T-helper 17 cell (primary cell): ENCODE data around the gene SLC38A9. TPM values are rescaled to one million over a fixed set of nuclear protein-coding genes. Genes with fewer than 3 reads are reported as not detected.
A peak's percentile ranks its signal among the peaks of the same experiment; 100 is the strongest.

Source experiments
- ATAC-seq: fragments of 150-1000 bp; cut with Tn5 transposase; 2 replicates; pipeline ENCODE4 v1.10.0; 2021; ENCODE audit warnings: mild to moderate bottlenecking, moderate library complexity
- DNase-seq, 3 donors: peaks; one replicate each; pipeline versions ENCODE4 v3.0.0 to v3.0.0-alpha.2; 2020 to 2021
- H3K9me3 ChIP-seq: one replicate; pipeline ENCODE4 v1.7.0; 2013; ENCODE audit warnings: low read length, mild to moderate bottlenecking; ENCODE audit not compliant: control insufficient read depth, poor library complexity, severe bottlenecking
- H3K27ac Mint-ChIP-seq: one replicate; pipeline ENCODE4 v1.8.0; 2022; ENCODE audit warnings: mild to moderate bottlenecking, moderate library complexity, mixed read lengths
- H3K27me3 Mint-ChIP-seq: one replicate; pipeline ENCODE4 v1.8.0; 2022; ENCODE audit warnings: mixed read lengths
- H3K36me3 Mint-ChIP-seq: one replicate; pipeline ENCODE4 v1.8.0; 2022; ENCODE audit warnings: low read depth, mixed read lengths
- H3K4me1 Mint-ChIP-seq: one replicate; pipeline ENCODE4 v1.8.0; 2022; ENCODE audit warnings: mild to moderate bottlenecking, mixed read lengths
- H3K4me3 Mint-ChIP-seq: one replicate; pipeline ENCODE4 v1.8.0; 2022; ENCODE audit warnings: mild to moderate bottlenecking, moderate library complexity, mixed read lengths
- total RNA-seq, 4 donors: library from RNA in 2 of 4; stranded (reverse) in 2 of 4; gene quantifications; one replicate each; pipeline ENCODE4 v1.2.3 and lab custom pipeline; 2022 to 2026

The SLC38A9 gene
- total RNA-seq, 2 donors from 2014 or later, result 15.7 to 19.0 TPM

DNA sequence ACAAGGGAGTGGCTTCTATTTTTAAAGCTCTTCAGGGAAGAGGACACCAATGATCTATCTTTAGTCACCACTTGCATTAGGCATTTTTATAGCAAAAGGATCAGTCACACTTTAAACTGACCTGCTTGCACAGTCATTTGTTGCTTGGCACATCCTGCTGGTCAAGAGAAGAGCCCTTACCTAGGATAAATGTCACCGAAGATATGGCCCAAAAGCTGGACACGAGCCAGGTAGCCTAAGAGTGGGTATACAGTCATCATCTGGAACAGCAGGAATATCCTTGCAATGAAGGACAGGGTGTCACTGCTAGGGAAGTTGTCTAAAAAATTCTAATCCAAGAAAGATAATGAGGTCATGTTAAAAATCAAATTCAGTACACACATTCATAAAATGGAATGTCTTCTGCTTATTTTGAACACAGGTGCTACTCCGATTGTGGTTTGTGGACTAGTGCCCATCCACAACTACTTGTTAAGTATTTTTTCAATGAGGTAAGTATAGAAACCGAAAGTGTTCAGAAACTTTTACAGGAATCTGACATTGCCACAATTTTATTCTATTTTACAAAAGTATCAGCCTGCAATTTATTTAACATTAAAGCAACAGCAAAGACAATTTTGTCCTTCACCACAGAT lies 78.4 kb downstream of the SLC38A9 start:
- no peak overlapping the region for H3K4me3 Mint-ChIP-seq
- H3K27me3 Mint-ChIP-seq, result no peaks in the 10 kb centered on the region
- peaks cover 3% of the 10 kb centered on the region for H3K36me3 Mint-ChIP-seq
- peaks cover 3% of the 10 kb centered on the region for H3K4me1 Mint-ChIP-seq
- ATAC-seq, result no peak
- H3K9me3 ChIP-seq, result no peaks in the 10 kb centered on the region
- no peak for DNase-seq
- H3K27ac Mint-ChIP-seq, result peak overlapping the region; percentile 60

DNA sequence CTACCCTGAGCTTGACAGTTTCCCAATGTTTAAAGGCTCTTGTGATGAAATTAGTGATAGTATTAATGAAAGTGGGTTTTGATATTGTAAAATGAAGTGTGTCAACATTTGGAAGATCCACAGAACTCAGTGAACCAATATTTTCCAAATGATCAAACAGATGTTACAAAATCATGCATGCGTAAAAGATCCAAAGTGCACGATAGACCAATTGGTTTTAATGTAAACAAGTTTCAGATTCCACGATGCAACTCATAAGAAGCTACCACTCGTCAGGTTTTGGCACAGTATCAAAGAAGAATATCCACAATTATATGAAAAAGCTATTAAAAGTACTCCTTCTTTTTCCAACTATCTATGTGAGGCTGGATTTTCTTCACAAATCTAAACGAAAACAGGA lies 82.3 kb downstream of the SLC38A9 start:
- DNase-seq, result no peak
- Mint-ChIP-seq H3K4me3 (no peak overlapping the region), H3K27me3 (no peaks in the 10 kb centered on the region), H3K27ac (no peak overlapping the region), H3K4me1 (peaks cover 3% of the 10 kb centered on the region), H3K36me3 (peaks cover 6% of the 10 kb centered on the region)
- no peaks in the 10 kb centered on the region for H3K9me3 ChIP-seq
- ATAC-seq, result no peak

DNA sequence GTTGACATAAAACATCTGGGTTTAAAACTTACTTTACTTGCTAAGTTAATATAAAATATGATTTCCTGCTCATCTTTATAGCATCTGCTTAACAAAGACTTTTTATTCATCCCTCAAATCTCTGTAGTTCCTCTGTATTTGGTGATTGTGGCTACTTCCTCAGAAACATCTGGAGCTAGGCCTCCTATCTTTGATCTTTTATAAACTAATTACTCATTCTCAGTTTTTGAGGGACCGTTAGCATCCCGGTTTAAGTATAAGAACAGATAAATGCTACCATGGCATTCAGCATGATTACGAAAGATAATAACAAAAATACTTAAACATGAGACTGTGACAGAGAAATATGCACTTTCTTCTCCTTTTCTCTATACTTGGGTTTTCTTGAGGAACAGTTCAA lies 85.3 kb downstream of the SLC38A9 start:
- DNase-seq (no peak), ATAC-seq (no peak)
- peaks cover 3% of the 10 kb centered on the region for H3K36me3 Mint-ChIP-seq
- H3K27ac Mint-ChIP-seq, result no peak overlapping the region
- H3K4me1 Mint-ChIP-seq, result no peaks in the 10 kb centered on the region
- no peaks in the 10 kb centered on the region for H3K27me3 Mint-ChIP-seq
- no peak overlapping the region for H3K4me3 Mint-ChIP-seq
- no peaks in the 10 kb centered on the region for H3K9me3 ChIP-seq

DNA sequence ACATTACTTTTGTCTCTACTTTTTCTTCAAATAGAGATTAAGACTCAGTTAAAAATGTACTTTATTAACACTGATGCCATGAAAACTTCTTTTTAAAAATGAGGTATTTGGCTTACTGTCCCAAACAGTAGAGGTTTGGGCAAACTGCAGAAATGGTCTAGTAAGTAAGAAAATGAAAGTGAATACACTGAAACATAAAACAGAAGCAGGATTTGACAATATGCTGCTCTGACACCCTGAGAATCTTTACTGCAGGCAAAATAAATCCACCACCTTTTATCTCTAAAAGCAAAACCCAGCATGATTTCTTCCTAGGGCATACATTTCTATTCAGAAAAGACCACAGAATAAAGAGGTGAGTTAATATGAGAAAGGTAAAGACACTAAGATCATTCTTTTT lies 86.2 kb downstream of the SLC38A9 start:
- H3K27ac Mint-ChIP-seq, result no peak overlapping the region
- ATAC-seq, result no peak
- peaks cover 3% of the 10 kb centered on the region for H3K36me3 Mint-ChIP-seq
- H3K4me1 Mint-ChIP-seq, result no peaks in the 10 kb centered on the region
- no peaks in the 10 kb centered on the region for H3K27me3 Mint-ChIP-seq
- no peak for DNase-seq
- H3K4me3 Mint-ChIP-seq, result no peak overlapping the region
- no peaks in the 10 kb centered on the region for H3K9me3 ChIP-seq

DNA sequence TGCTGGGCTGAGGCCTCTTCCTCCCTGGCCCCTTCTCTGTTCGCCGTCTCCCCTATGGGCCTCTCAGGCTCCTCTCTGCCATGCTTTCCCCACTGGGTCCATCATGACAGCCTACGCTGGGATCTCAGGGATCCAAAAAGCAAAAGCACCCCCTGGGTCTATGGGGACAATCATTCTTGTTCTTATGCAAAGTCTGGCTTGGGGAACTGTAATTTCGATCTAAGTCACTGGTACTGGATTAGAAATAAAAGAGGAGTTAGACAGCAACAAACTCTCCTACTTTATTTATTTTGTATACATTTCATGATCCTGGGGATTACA lies 86.6 kb downstream of the SLC38A9 start:
- no peaks in the 10 kb centered on the region for H3K27me3 Mint-ChIP-seq
- H3K4me1 Mint-ChIP-seq, result no peaks in the 10 kb centered on the region
- no peak for ATAC-seq
- no peak for DNase-seq
- H3K4me3 Mint-ChIP-seq, result no peak overlapping the region
- no peaks in the 10 kb centered on the region for H3K9me3 ChIP-seq
- H3K36me3 Mint-ChIP-seq, result peaks cover 3% of the 10 kb centered on the region
- no peak overlapping the region for H3K27ac Mint-ChIP-seq

DNA sequence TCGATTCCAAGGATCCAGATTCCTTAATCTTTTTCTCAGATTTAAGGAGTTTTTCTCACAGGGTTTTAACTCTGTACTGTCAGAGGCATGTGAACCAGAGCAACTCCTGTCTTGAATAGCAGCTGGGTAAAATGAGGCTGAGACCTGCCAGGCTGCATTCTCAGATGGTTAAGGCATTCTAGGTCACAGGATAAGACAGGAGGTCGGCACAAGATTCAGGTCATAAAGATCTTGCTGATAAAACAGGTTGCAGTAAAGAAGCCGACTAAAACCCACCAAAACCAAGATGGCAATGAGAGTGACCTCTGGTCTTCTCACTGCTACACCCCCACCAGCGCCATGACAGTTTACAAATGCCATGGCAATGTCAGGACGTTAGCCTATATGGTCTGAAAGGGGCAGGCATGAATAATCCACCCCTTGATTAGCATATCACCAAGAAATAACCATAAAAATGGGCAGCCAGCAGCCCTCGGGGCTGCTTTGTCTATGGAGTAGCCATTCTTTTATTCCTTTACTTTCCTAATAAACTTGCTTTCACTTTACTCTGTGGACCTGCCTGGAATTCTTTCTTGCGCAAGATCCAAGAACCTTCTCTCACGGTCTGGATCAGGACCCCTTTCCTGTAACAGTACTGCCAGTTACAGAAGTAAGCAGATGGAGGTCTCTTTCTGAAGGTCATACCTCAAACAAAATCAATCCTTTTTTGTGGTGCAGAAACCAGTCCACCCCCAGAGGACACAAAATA lies 87.1 kb downstream of the SLC38A9 start:
- H3K4me3 Mint-ChIP-seq, result no peak overlapping the region
- H3K27ac Mint-ChIP-seq, result no peak overlapping the region
- H3K4me1 Mint-ChIP-seq, result no peaks in the 10 kb centered on the region
- H3K9me3 ChIP-seq, result no peaks in the 10 kb centered on the region
- no peak for DNase-seq
- no peak for ATAC-seq
- H3K27me3 Mint-ChIP-seq, result no peaks in the 10 kb centered on the region
- H3K36me3 Mint-ChIP-seq, result peaks cover 3% of the 10 kb centered on the region

DNA sequence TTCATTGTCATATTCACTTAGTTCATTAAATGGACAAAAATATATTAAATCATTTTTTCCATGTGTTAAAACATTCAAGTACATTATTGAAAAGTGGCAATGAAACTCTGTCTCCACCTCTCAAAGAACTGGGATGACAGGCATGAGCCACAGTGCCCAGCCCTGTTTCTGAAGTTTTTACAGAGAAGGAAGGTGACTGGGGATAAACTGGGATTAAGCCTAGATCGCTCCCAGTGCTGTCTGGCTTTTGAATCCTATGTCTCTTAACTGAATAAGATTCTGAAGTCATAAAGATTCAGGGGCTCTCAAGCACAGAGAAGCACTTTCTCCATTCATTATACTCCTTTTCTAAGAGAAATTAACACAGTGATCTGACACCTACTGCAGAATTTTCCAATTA lies 88.3 kb downstream of the SLC38A9 start:
- DNase-seq (no peak), ATAC-seq (no peak)
- H3K27ac Mint-ChIP-seq, result no peak overlapping the region
- no peaks in the 10 kb centered on the region for H3K27me3 Mint-ChIP-seq
- H3K4me1 Mint-ChIP-seq, result no peaks in the 10 kb centered on the region
- H3K36me3 Mint-ChIP-seq, result peaks cover 3% of the 10 kb centered on the region
- no peak overlapping the region for H3K4me3 Mint-ChIP-seq
- H3K9me3 ChIP-seq, result no peaks in the 10 kb centered on the region

DNA sequence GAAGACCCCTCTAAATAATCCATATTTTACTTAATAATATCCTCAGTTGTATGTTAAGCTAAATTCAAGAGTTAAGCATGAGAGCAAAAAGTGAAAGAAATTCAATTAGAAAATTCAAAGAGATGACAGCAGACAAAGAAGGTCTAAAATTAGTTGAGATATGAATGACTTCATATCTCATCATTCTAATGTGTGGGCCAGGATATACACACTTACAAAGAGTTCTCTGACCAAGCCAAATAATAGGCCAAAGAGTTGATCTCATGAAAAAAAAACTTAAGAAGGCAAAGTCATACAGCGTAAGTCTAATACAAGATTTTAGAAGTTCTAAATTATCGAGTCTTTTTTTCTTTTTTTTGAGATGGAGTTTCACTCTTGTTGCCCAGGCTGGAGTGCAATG lies 89.7 kb downstream of the SLC38A9 start:
- H3K27ac Mint-ChIP-seq, result no peak overlapping the region
- no peaks in the 10 kb centered on the region for H3K9me3 ChIP-seq
- H3K4me3 Mint-ChIP-seq, result no peak overlapping the region
- H3K4me1 Mint-ChIP-seq, result no peaks in the 10 kb centered on the region
- no peaks in the 10 kb centered on the region for H3K27me3 Mint-ChIP-seq
- no peak for DNase-seq
- no peaks in the 10 kb centered on the region for H3K36me3 Mint-ChIP-seq
- ATAC-seq, result no peak

DNA sequence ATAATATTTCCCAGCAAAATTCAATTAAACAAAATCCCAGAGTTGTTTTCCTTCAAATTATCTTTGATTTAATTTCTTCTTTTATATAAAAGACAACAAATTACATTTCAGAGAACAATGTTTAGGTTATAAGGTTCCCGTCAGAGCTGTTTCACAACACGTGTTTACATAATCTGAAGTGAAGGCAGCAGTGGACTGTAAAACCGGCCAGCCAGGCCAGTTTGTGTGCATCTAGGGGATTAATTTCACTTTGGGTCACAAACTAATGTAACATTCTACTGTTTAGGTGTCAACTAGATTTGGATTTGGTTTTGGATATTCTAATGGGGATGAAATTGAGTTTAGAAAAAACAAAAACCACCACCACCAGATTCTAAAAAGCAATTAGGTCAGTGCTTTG lies 90.9 kb downstream of the SLC38A9 start:
- Mint-ChIP-seq H3K27me3 (no peaks in the 10 kb centered on the region), H3K4me3 (no peak overlapping the region), H3K27ac (no peak overlapping the region), H3K36me3 (no peaks in the 10 kb centered on the region), H3K4me1 (no peaks in the 10 kb centered on the region)
- H3K9me3 ChIP-seq, result no peaks in the 10 kb centered on the region
- ATAC-seq, result no peak
- DNase-seq, result no peak

DNA sequence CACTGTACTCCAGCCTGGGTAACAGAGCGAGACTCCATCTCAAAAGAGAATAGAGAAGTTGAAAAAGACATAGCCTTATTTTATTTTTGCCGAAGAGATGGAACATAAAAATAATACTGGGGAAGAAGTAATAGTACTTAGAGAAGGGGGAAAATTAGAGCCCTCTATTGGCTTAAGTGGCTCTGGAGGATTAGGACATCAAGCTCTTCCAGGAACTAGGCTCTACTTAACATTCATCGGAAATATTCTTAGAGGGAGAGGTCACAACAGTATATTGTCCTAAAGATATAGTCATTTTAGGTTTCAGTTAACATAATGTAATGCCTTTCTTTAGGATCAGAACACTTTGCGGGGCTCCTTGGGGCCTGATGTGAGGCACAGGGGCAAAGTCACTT lies 91.4 kb downstream of the SLC38A9 start:
- DNase-seq (no peak), ATAC-seq (no peak)
- no peaks in the 10 kb centered on the region for H3K9me3 ChIP-seq
- Mint-ChIP-seq H3K36me3 (peaks cover 2% of the 10 kb centered on the region), H3K4me1 (no peaks in the 10 kb centered on the region), H3K27ac (no peak overlapping the region), H3K27me3 (no peaks in the 10 kb centered on the region), H3K4me3 (no peak overlapping the region)

DNA sequence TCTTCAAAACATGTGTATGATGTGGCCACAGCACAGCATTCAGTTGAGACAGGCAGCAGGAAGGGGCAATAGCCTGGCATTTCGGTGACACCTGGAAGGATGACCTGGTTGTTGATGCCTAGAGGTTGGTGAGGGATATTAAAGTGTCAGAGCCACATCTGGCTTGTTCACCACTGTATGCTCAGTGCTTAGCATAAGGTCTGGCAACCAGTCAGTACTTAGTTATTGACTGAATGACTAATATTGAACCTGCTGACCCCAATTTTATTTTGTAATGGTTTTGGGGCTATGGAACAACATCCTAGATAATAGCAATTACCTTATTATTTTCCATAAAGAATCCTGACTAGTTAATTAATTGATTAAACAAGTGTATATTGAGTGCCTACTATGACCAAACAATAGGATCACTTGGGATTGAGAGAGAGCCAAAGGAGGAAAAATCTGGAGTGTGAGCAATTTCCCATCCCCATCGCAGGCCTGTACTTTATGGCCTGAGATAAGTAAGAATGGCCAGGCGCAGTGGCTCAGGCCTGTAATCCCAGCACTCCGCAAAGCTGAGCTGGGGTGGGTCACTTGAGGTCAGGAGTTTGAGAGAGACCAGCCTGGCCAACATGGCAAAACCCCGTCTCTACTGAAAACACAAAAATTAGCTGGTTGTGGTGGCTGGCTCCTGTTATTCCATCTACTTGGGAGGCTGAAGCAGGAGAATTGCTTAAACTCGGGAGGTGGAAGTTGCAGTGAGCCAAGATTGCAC lies 91.9 kb downstream of the SLC38A9 start:
- no peak overlapping the region for H3K4me3 Mint-ChIP-seq
- no peaks in the 10 kb centered on the region for H3K9me3 ChIP-seq
- peaks cover 2% of the 10 kb centered on the region for H3K36me3 Mint-ChIP-seq
- H3K4me1 Mint-ChIP-seq, result no peaks in the 10 kb centered on the region
- ATAC-seq (no peak), DNase-seq (no peak)
- H3K27ac Mint-ChIP-seq, result no peak overlapping the region
- H3K27me3 Mint-ChIP-seq, result no peaks in the 10 kb centered on the region

DNA sequence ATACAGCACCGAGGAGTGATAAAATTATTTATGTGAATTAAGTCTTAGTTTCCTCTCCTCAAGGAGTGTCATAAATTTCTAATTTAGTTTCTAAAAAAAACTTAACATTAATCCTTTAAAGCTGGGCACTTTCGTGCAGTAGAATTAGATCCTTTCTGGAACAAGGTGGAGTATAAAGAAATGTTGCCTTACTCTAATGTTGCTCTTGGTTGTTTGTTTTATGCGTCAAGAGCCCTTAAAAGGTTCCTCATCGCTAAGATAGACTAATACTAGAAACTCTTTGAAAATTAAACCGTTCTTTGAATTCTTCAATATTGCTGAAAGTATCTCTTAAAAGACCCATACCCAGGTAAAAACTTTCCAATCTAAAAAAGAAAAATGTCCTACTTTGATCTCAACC lies 93.8 kb downstream of the SLC38A9 start:
- H3K27me3 Mint-ChIP-seq, result no peaks in the 10 kb centered on the region
- H3K4me3 Mint-ChIP-seq, result no peak overlapping the region
- no peaks in the 10 kb centered on the region for H3K9me3 ChIP-seq
- H3K36me3 Mint-ChIP-seq, result peaks cover 2% of the 10 kb centered on the region
- DNase-seq, result no peak
- no peak overlapping the region for H3K27ac Mint-ChIP-seq
- no peak for ATAC-seq
- no peaks in the 10 kb centered on the region for H3K4me1 Mint-ChIP-seq

DNA sequence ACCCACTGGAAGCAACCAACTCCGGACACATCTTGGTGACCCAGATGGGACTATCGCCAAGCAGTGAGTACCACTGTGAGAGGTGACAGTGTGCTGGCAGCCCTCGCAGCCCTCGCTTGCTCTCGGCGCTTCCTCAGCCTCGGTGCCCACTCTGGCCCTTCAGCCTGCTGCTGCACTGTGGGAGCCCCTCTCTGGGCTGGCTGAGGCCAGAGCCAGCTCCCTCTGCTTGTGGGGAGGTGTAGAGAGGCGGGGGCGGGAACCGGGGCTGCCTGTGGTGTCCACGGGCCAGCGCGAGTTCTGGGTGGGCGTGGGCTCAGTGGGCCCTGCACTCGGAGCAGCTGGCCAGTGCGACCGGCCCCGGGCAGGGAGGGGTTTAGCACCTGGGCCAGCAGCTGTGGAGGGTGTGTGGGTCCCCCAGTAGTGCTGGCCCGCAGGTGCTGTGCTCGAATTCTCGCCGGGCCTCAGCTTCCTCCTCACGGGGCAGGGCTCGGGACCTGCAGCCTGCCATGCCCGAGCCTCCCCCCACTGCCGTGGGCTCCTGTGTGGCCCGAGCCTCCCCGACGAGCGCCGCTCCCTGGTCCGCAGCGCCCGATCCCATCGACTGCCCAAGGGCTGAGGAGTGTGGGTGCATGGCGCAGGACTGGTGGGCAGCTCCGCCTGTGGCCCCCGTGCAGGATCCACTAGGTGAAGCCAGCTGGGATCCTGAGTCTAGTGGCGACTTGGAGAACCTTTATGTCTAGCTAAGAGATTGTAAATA lies 98.8 kb downstream of the SLC38A9 start:
- Mint-ChIP-seq H3K27me3 (no peaks in the 10 kb centered on the region), H3K27ac (no peak overlapping the region), H3K36me3 (peaks cover 2% of the 10 kb centered on the region), H3K4me1 (peaks cover 3% of the 10 kb centered on the region), H3K4me3 (no peak overlapping the region)
- DNase-seq, result no peak
- H3K9me3 ChIP-seq, result no peaks in the 10 kb centered on the region
- ATAC-seq, result no peak
